Measurements from ENCODE around the gene ATP6V1G1.

Gene ATP6V1G1

DNA sequence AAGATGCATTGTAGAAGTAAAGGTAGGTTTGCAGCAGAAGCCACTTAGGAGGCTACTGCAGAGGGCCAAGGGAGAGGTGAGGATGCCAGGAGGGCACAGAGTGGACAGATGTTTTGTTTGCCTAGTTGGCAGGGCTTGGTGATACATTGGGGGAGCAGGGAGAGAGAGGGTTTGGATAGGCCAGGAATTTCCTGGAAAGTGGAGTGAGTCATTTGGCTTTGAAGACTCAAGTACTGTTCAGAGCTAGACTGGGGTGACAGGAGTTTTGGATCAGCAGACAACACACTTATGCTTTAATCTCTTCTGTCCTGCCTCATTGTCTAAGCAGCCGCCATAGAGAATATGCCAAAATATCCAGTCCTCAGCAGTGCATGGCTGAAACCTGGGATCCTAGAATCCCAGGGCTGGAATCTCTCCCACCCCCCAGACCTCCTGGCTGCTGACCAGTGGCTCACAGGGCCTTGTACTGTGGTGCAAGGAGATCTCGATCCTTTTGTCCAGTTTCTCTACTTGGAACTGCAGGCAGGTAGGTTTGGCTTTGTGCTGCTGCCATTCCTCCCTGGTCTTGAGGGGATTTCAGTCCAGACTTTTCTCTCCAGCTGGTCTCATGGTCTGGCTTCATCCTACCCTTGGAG lies 34.5 kb downstream of the ATP6V1G1 start:
- TF ChIP-seq, protein P1, sequence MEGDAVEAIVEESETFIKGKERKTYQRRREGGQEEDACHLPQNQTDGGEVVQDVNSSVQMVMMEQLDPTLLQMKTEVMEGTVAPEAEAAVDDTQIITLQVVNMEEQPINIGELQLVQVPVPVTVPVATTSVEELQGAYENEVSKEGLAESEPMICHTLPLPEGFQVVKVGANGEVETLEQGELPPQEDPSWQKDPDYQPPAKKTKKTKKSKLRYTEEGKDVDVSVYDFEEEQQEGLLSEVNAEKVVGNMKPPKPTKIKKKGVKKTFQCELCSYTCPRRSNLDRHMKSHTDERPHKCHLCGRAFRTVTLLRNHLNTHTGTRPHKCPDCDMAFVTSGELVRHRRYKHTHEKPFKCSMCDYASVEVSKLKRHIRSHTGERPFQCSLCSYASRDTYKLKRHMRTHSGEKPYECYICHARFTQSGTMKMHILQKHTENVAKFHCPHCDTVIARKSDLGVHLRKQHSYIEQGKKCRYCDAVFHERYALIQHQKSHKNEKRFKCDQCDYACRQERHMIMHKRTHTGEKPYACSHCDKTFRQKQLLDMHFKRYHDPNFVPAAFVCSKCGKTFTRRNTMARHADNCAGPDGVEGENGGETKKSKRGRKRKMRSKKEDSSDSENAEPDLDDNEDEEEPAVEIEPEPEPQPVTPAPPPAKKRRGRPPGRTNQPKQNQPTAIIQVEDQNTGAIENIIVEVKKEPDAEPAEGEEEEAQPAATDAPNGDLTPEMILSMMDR (conservative IDR thresholded peaks at IDR 0.05; ENCODE audit: low read depth, low read length), result no peak
- no peak overlapping the region for H3K4me3 ChIP-seq (ENCODE audit: low read depth, low read length)
- peak; percentile 40 for DNase-seq (ENCODE audit: low read depth)

DNA sequence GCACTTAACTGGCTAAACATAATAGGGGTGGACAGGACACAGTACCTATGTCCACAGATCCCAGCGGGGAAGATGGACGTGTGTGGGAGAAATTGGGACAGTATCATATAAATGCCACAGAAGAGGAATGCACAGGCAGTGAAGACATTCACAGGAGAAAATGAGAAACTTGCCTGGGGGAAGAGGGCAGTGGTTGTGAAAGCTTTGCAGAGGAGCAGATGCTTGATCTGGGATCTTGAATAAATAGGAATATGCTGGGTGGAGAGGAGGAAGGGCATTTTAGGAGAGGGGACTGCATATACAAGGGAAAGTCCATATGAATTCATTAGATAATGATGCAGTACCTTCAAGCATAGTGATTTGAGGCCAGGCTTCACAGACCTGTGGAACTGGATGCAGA lies 37.1 kb downstream of the ATP6V1G1 start:
- no peak overlapping the region for H3K4me3 ChIP-seq (ENCODE audit: low read depth, low read length)
- TF ChIP-seq, protein P1 (conservative IDR thresholded peaks at IDR 0.05; ENCODE audit: low read depth, low read length), result no peak
- no peak for DNase-seq (ENCODE audit: low read depth)

DNA sequence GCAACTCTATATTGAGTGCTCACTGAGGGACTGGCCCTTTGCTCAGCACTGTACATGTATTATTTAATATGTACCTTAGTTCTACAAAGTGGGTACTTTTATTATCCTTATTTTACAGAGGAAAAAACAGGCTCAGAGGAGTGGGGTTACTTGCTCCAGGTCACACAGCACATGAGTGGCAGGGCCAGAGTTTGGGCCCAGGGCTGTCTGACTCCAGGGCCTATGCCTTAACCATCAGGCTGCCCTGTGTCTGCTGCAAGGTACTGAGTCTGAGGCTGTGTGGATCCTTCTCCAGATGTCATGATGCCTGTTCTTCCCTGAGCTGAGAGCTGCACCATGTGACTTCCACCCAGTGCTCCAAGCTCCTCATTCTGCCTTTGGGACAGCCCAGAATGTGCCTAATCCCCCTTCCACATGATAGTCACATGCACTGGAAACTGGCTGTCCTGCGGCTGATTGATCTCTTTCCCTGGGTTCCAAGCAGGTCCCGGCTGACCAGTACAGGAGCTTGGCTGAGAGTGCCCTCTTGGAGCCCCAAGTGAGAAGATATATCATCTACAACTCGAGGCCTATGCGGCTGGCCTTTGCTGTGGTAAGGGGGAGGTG lies 38.9 kb downstream of the ATP6V1G1 start:
- TF ChIP-seq, protein P1 (conservative IDR thresholded peaks at IDR 0.05; ENCODE audit: low read depth, low read length), result no peak
- H3K4me3 ChIP-seq (ENCODE audit: low read depth, low read length), result no peak overlapping the region
- DNase-seq (ENCODE audit: low read depth), result no peak

DNA sequence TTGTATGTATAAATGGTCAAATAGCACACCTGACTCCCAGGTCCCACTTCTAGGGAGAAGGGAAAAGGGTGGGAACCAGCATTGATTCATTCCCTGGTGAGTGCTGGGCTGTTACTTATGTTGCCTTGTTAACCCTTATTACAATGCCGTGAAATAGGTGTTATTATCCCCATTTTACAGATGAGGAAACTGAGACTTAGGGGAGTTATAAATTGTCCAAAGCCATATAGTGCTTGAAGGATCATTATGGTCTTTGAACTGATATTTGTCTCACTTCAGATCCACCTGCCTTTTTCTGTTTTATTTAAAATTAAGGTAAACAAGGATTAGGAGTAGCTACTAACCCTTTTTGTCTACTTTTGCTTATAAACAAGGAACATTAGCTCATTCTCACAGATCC lies 40.0 kb downstream of the ATP6V1G1 start:
- DNase-seq (ENCODE audit: low read depth), result no peak
- no peak overlapping the region for H3K4me3 ChIP-seq (ENCODE audit: low read depth, low read length)
- TF ChIP-seq, protein P1 (conservative IDR thresholded peaks at IDR 0.05; ENCODE audit: low read depth, low read length), result no peak

DNA sequence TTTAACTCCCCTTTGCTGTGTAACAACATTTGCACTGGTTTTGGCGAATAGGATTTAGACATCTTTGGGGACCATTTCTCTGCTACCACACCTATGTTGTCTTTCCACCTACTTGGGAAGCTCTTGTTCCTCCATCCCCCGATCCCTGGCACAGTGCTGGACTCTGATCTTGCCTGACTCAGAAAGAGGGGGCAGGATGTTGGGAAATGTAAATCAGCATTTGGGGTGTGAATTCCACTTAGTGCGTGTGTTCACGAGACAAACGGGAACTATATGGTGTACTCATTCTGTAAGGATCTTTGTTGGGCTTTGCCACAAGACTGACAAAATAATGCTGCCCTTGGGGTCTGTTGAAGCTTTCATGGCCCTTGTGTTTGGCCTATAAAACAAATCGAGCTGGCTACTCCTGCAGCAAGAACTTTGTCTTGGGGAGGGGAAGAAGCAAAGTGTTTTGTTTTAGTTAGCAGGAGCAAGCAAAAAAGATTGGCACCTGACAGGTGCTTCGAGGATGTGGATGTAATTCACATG lies 42.1 kb downstream of the ATP6V1G1 start:
- DNase-seq (ENCODE audit: low read depth), result no peak
- TF ChIP-seq, protein P1 (conservative IDR thresholded peaks at IDR 0.05; ENCODE audit: low read depth, low read length), result no peak
- no peak overlapping the region for H3K4me3 ChIP-seq (ENCODE audit: low read depth, low read length)

DNA sequence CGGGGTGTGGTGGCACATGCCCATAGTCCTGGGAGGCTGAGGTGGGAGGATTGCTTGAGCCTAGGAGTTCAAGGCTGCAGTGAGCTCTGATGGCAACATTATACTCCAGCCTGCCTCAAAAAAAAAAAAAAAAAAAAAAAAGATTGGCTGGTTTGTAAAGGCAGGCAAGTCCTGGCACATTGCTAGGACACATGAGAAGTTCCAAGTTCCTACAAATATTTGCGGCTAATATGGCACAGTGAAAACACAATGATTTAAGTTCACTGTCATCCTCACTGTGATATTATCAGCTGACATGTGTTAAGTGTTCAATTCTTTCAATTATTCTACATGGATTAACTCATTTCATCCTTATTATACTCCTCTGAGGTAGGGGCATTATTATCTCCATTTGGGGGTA lies 43.6 kb downstream of the ATP6V1G1 start:
- DNase-seq (ENCODE audit: low read depth), result no peak
- TF ChIP-seq, protein P1 (conservative IDR thresholded peaks at IDR 0.05; ENCODE audit: low read depth, low read length), result no peak
- no peak overlapping the region for H3K4me3 ChIP-seq (ENCODE audit: low read depth, low read length)
